ENCODE results near the gene LRRC41. TPM values are rescaled to one million over a fixed set of nuclear protein-coding genes. Genes with fewer than 3 reads are reported as not detected.
"Not testable (repeated sequence)": the region's sequence is repeated elsewhere in the genome, so short reads cannot be mapped to it uniquely, and the experiment has no call there.

The LRRC41 gene
- total RNA-seq, 1 experiment from 2014 or later: 38.1 TPM

- TF ChIP-seq ZBTB33 (IDR thresholded peaks at IDR 0.05; ENCODE audit: extremely low read depth, insufficient replicate concordance, low read length): no peak
Measured at GRCh38 chr1:46340404-46341221, 37.2 kb upstream of the LRRC41 start, which contains the start of gene NSUN4 (continued).

- H3K9me3 ChIP-seq (ENCODE audit: control insufficient read depth in 1 of 2, insufficient read depth in 1 of 2, low read depth in 1 of 2, low read length in 2 of 2); H3K27ac ChIP-seq (ENCODE audit: low read depth, low read length); H2AFZ ChIP-seq (ENCODE audit: low read depth, low read length, poor library complexity, severe bottlenecking); DNase-seq (ENCODE audit: low read depth, low spot score); H3K4me3 ChIP-seq (replicated peaks in 1 of 2; ENCODE audit: low read depth in 1 of 2, low read length in 2 of 2); ATAC-seq; H3K27me3 ChIP-seq (ENCODE audit: insufficient read depth, low read length); BruUV-seq (replicated peaks); H3K9ac ChIP-seq (ENCODE audit: low read length); CTCF ChIA-PET; intact Hi-C loops (cut with micrococcal nuclease); H3K4me2 ChIP-seq (ENCODE audit: low read length); H3K9me2 ChIP-seq (ENCODE audit: insufficient read depth); H3K36me3 ChIP-seq (ENCODE audit: control insufficient read depth in 1 of 2, insufficient read depth in 2 of 2, low read length in 2 of 2); RAD21 ChIA-PET (ENCODE audit: low non-redundant PET in 1 of 2, low total read pairs in 2 of 2, uncharacterized antibody in 2 of 2, unreplicated experiment in 2 of 2); H4K20me1 ChIP-seq (ENCODE audit: insufficient read depth); POLR2A ChIA-PET: not testable (repeated sequence)
- Histone ChIP-seq H3K79me2 (ENCODE audit: insufficient read depth, low read length) (peaks cover 17% of the 10 kb centered on the region), H3K4me1 (ENCODE audit: control insufficient read depth in 1 of 2, insufficient read depth in 2 of 2, low read length in 2 of 2) (peaks cover 18 to 43% of the 10 kb centered on the region in 2 experiments)
Measured at GRCh38 chr1:46337409-46337808, 34.0 kb upstream of the LRRC41 start.

GRCh38 chr1:46335081-46335480, 31.7 kb upstream of the LRRC41 start:
- POLR2A ChIA-PET: no interaction called here
- Histone ChIP-seq H3K79me2 (ENCODE audit: insufficient read depth, low read length) (no peaks in the 10 kb centered on the region), H3K4me3 (replicated peaks in 1 of 2; ENCODE audit: low read depth in 1 of 2, low read length in 2 of 2) (no peak overlapping the region), H2AFZ (ENCODE audit: low read depth, low read length, poor library complexity, severe bottlenecking) (no peak overlapping the region), H3K9me2 (ENCODE audit: insufficient read depth) (no peaks in the 10 kb centered on the region), H3K4me1 (ENCODE audit: control insufficient read depth in 1 of 2, insufficient read depth in 2 of 2, low read length in 2 of 2) (peaks cover 13 to 28% of the 10 kb centered on the region in 2 experiments), H3K36me3 (ENCODE audit: control insufficient read depth in 1 of 2, insufficient read depth in 2 of 2, low read length in 2 of 2) (no peaks in the 10 kb centered on the region), H3K4me2 (ENCODE audit: low read length) (no peak overlapping the region), H4K20me1 (ENCODE audit: insufficient read depth) (no peaks in the 10 kb centered on the region), H3K27me3 (ENCODE audit: insufficient read depth, low read length) (no peaks in the 10 kb centered on the region), H3K9me3 (ENCODE audit: control insufficient read depth in 1 of 2, insufficient read depth in 1 of 2, low read depth in 1 of 2, low read length in 2 of 2) (no peaks in the 10 kb centered on the region), H3K9ac (ENCODE audit: low read length) (no peak overlapping the region), H3K27ac (ENCODE audit: low read depth, low read length) (no peak overlapping the region)
- DNase-seq (ENCODE audit: low read depth, low spot score): no peak
- ATAC-seq: no peak
- CTCF ChIA-PET: no interaction called here
- BruUV-seq (replicated peaks): no TSS peak
- TF ChIP-seq POLR2A (IDR thresholded peaks at IDR 0.05; ENCODE audit: borderline replicate concordance, extremely low read depth, insufficient read depth, insufficient read length) (no peak), TCF7L2 (IDR thresholded peaks at IDR 0.05; ENCODE audit: borderline replicate concordance, extremely low read depth, insufficient read depth, insufficient read length) (no peak), FOSL1 (IDR thresholded peaks at IDR 0.05; ENCODE audit: low read depth) (no peak), JUND (IDR thresholded peaks at IDR 0.05) (no peak), EZH2phosphoT487 (IDR thresholded peaks at IDR 0.05; ENCODE audit: borderline replicate concordance) (no peak)
- RAD21 ChIA-PET (ENCODE audit: low non-redundant PET in 1 of 2, low total read pairs in 2 of 2, uncharacterized antibody in 2 of 2, unreplicated experiment in 2 of 2): no interaction called here
- intact Hi-C loops (cut with micrococcal nuclease): no loop called here
